Spleen (tissue), 11 donors: ENCODE results near the gene TAC3. TPM values are rescaled to one million over a fixed set of nuclear protein-coding genes. Genes with fewer than 3 reads are reported as not detected.
"Not testable (repeated sequence)": the region's sequence is repeated elsewhere in the genome, so short reads cannot be mapped to it uniquely, and the experiment has no call there.

Source experiments
- DNase-seq: peaks from one replicate; pipeline ENCODE4 v3.0.0-alpha.2; 2020
- H3K27ac ChIP-seq, 8 donors: fragments of 200-600 bp; sonication (generic) in 7 of 8; 1 replicate in 4 of 8; 2 replicates in 4 of 8; pipeline versions ENCODE4 v1.5.0 to v1.8.0; 2016 to 2021; ENCODE audit warnings: inconsistent platforms in 4 of 8, mild to moderate bottlenecking in 4 of 8, moderate library complexity in 1 of 8
- H3K27me3 ChIP-seq, 7 donors: fragments of 200-600 bp; sonication (generic) in 6 of 7; replicated peaks in 1 of 7; 1 replicate in 4 of 7; 2 replicates in 3 of 7; pipeline versions ENCODE4 v1.5.0 to v1.8.0; 2016 to 2021; ENCODE audit warnings: inconsistent platforms in 3 of 7, mild to moderate bottlenecking in 1 of 7
- H3K36me3 ChIP-seq, 6 donors: fragments of 200-600 bp; sonication (generic) in 5 of 6; 1 replicate in 4 of 6; 2 replicates in 2 of 6; pipeline versions ENCODE4 v1.5.0 to v1.8.0; 2016 to 2021; ENCODE audit warnings: inconsistent platforms in 2 of 6
- H3K4me1 ChIP-seq, 6 donors: fragments of 200-600 bp; sonication (generic) in 5 of 6; 1 replicate in 3 of 6; 2 replicates in 3 of 6; pipeline versions ENCODE4 v1.5.0 to v1.8.0; 2016 to 2021; ENCODE audit warnings: inconsistent platforms in 3 of 6
- H3K4me3 ChIP-seq, 8 donors: fragments of 200-600 bp; sonication (generic) in 7 of 8; 1 replicate in 4 of 8; 2 replicates in 4 of 8; pipeline versions ENCODE4 v1.5.0 to v1.8.0; 2016 to 2021; ENCODE audit warnings: inconsistent platforms in 4 of 8, mild to moderate bottlenecking in 4 of 8, moderate library complexity in 2 of 8
- H3K9me3 ChIP-seq, 8 donors: fragments of 200-600 bp; sonication (generic) in 7 of 8; 1 replicate in 4 of 8; 2 replicates in 4 of 8; pipeline versions ENCODE4 v1.5.0 to v1.8.0; 2016 to 2021; ENCODE audit warnings: inconsistent platforms in 4 of 8
- CTCF ChIP-seq, 11 experiments: fragments of 200-600 bp in 7 of 11; fragments of 450-650 bp in 4 of 11; sonication (generic) in 4 of 11; IDR thresholded peaks in 8 of 11; conservative IDR thresholded peaks in 3 of 11; 1 replicate in 7 of 11; 2 replicates in 4 of 11; pipeline versions ENCODE4 v1.4.0 to v1.8.0; 2016 to 2021; ENCODE audit warnings: antibody characterized with exemption in 11 of 11, inconsistent platforms in 4 of 11, mild to moderate bottlenecking in 1 of 11
- POLR2A ChIP-seq, 3 donors: fragments of 450-650 bp; IDR thresholded peaks; one replicate each; pipeline ENCODE4 v1.5.1; 2017; ENCODE audit warnings: antibody characterized with exemption in 3 of 3, mild to moderate bottlenecking in 1 of 3
- POLR2AphosphoS5 ChIP-seq, 3 donors: sonication (generic); formaldehyde crosslinking; IDR thresholded peaks; one replicate each; pipeline ENCODE4 v1.5.1; 2017; ENCODE audit warnings: antibody characterized with exemption in 3 of 3
- WGBS, 5 donors: extraction: QIAGEN DNeasy Blood & Tissue Kit in 3 of 5; methylation state at CpG; one replicate each; pipeline versions ENCODE4 v1.1.5 to v1.1.7; 2013 to 2018; 5-methylcytosine and 5-hydroxymethylcytosine counted together
- intact Hi-C: fragments of 100-400 bp; cut with DNase I; formaldehyde crosslinking; loops from one replicate; pipeline ENCODE4 v1.15.0; 2023; ENCODE audit warnings: low total_unique reads
- polyA plus RNA-seq, 3 donors: library from polyadenylated mRNA; stranded (reverse); fragments of 200-250 nt; gene quantifications; one replicate each; pipeline ENCODE4 v1.2.1, GENCODE V29; 2013
- total RNA-seq, 7 donors: library from RNA; depleted of rRNA in 3 of 7; stranded (reverse); fragments of >200 nt in 3 of 7; fragmentation: NEBNext Ultra II Directional in 4 of 7; extraction: Animal tissue kit (Norgen Biotek cat#: 25700) in 4 of 7; gene quantifications; one replicate each; pipeline versions ENCODE4 v1.1.0 to v1.2.1, GENCODE V29; 2016 to 2021
- donor health status: healthy with polysubstance abuse.
- donor health status: DM: no; HTN: no; CAD: no; lungs with moderate emphysema.
- donor health status: DM: no; HTN: no; CAD: no.
- donor health status: Bipolar disorder and iron deficiency.
- donor health status: healthy.
- donor health status: DM: no; HTN: no; CAD: no.
- donor health status: DM: yes; HTN: yes; CAD: no.

Gene TAC3
- total and polyA plus RNA-seq, 10 donors: 0.11 to 0.20 TPM; not detected in 8

GRCh38 chr12:57029457-57029856, 13.1 kb upstream of the TAC3 start:
- no peaks in the 10 kb centered on the region for H3K9me3 ChIP-seq

GRCh38 chr12:57027805-57028153, 11.4 kb upstream of the TAC3 start:
- H3K36me3 ChIP-seq: no peaks in the 10 kb centered on the region
- no peak for TF ChIP-seq POLR2A (IDR thresholded peaks at IDR 0.05)
- no peak for TF ChIP-seq CTCF (IDR thresholded peaks at IDR 0.05 in 8 of 11, conservative IDR thresholded peaks at IDR 0.05 in 3 of 11)
- no peak for TF ChIP-seq POLR2AphosphoS5 (IDR thresholded peaks at IDR 0.05)
- peaks cover 0 to 22% (median 8%) of the 10 kb centered on the region in 6 donors for H3K4me1 ChIP-seq
- intact Hi-C loops: no loop called here
- no peaks in the 10 kb centered on the region for H3K27me3 ChIP-seq
- DNase-seq: no peak
- WGBS, 5 donors: 68 to 75% (median 71%) methylated on average over 5 of the region's 5 CpGs
- H3K27ac ChIP-seq: no peak overlapping the region
- no peaks in the 10 kb centered on the region for H3K9me3 ChIP-seq
- H3K4me3 ChIP-seq: no peak overlapping the region

More at GRCh38 chr12:57029457-57029856, 13.1 kb upstream of the TAC3 start:
- WGBS, 5 donors: 93 to 98% (median 95%) methylated on average over 7 of the region's 7 CpGs
- Histone ChIP-seq H3K36me3 (no peaks in the 10 kb centered on the region), H3K4me3 (no peak overlapping the region), H3K27ac (no peak overlapping the region), H3K27me3 (no peaks in the 10 kb centered on the region), H3K4me1 (peaks cover 0 to 22% (median 8%) of the 10 kb centered on the region in 6 donors)
- intact Hi-C loops: no loop called here
- TF ChIP-seq CTCF (IDR thresholded peaks at IDR 0.05 in 8 of 11, conservative IDR thresholded peaks at IDR 0.05 in 3 of 11) (no peak), POLR2A (IDR thresholded peaks at IDR 0.05) (no peak), POLR2AphosphoS5 (IDR thresholded peaks at IDR 0.05) (no peak)
- DNase-seq: no peak

- no peak overlapping the region for H3K4me3 ChIP-seq
- H3K4me1 ChIP-seq: peaks cover 0 to 22% (median 8%) of the 10 kb centered on the region in 6 donors
- WGBS, 5 donors: 62 to 71% (median 67%) methylated on average over 12 to 13 of the region's 13 CpGs
- intact Hi-C loops: no loop called here
- no peak overlapping the region for H3K27ac ChIP-seq
- no peaks in the 10 kb centered on the region for H3K36me3 ChIP-seq
- TF ChIP-seq POLR2AphosphoS5 (IDR thresholded peaks at IDR 0.05) (no peak), CTCF (IDR thresholded peaks at IDR 0.05 in 8 of 11, conservative IDR thresholded peaks at IDR 0.05 in 3 of 11) (no peak), POLR2A (IDR thresholded peaks at IDR 0.05) (no peak)
- no peaks in the 10 kb centered on the region for H3K27me3 ChIP-seq
- no peaks in the 10 kb centered on the region for H3K9me3 ChIP-seq
- DNase-seq: no peak
Measured at GRCh38 chr12:57027011-57027804, 10.9 kb upstream of the TAC3 start.

- H3K36me3 ChIP-seq: no peaks in the 10 kb centered on the region
- intact Hi-C loops: no loop called here
- no peaks in the 10 kb centered on the region for H3K27me3 ChIP-seq
- no peak for TF ChIP-seq POLR2AphosphoS5 (IDR thresholded peaks at IDR 0.05)
- no peak for TF ChIP-seq CTCF (IDR thresholded peaks at IDR 0.05 in 8 of 11, conservative IDR thresholded peaks at IDR 0.05 in 3 of 11)
- no peak for TF ChIP-seq POLR2A (IDR thresholded peaks at IDR 0.05)
- peaks cover 0 to 10% (median 0%) of the 10 kb centered on the region in 6 donors for H3K4me1 ChIP-seq
- H3K27ac ChIP-seq: no peak overlapping the region
- H3K4me3 ChIP-seq: no peak overlapping the region
- no peak for DNase-seq
- WGBS, 5 donors: 84 to 94% (median 88%) methylated on average over 2 of the region's 2 CpGs
- H3K9me3 ChIP-seq: no peaks in the 10 kb centered on the region
Measured at GRCh38 chr12:57025196-57025595, 8.9 kb upstream of the TAC3 start.

- WGBS, 5 donors: 93 to 98% (median 94%) methylated on average over 5 of the region's 5 CpGs
- DNase-seq, H3K9me3 ChIP-seq, H3K4me3 ChIP-seq, intact Hi-C loops, H3K4me1 ChIP-seq, H3K27ac ChIP-seq, H3K27me3 ChIP-seq, H3K36me3 ChIP-seq: not testable (repeated sequence)
Measured at GRCh38 chr12:57022324-57022723, 6.0 kb upstream of the TAC3 start.
